Adipocyte (in vitro differentiated cells): ENCODE data around the gene LFNG.
A peak's percentile ranks its signal among the peaks of the same experiment; 100 is the strongest.

Experiments used
- DNase-seq: peaks from one replicate; pipeline ENCODE4 v3.0.0-alpha.2; 2015; ENCODE audit warnings: low read depth
- H3K27me3 ChIP-seq: replicated peaks from 2 replicates; pipeline ENCODE4 v1.7.0; 2013; ENCODE audit warnings: mild to moderate bottlenecking, low read length, moderate library complexity; ENCODE audit not compliant: control insufficient read depth, insufficient read depth
- H3K36me3 ChIP-seq: 2 replicates; pipeline ENCODE4 v1.7.0; 2013; ENCODE audit warnings: low read length, mild to moderate bottlenecking, moderate library complexity; ENCODE audit not compliant: control insufficient read depth, insufficient read depth, severe bottlenecking
- H3K4me1 ChIP-seq: 2 replicates; pipeline ENCODE4 v1.7.0; 2013; ENCODE audit warnings: mild to moderate bottlenecking, low read length, moderate library complexity; ENCODE audit not compliant: control insufficient read depth, insufficient read depth
- H3K4me3 ChIP-seq: 2 replicates; pipeline ENCODE4 v1.7.0; 2013; ENCODE audit warnings: mild to moderate bottlenecking, low read length, moderate library complexity
- H3K9ac ChIP-seq: 2 replicates; pipeline ENCODE4 v1.7.0; 2013; ENCODE audit warnings: mild to moderate bottlenecking, low read length, moderate library complexity
- H3K9me3 ChIP-seq: 2 replicates; pipeline ENCODE4 v1.7.0; 2013; ENCODE audit warnings: mild to moderate bottlenecking, low read length, moderate library complexity; ENCODE audit not compliant: control insufficient read depth

LFNG gene

DNA sequence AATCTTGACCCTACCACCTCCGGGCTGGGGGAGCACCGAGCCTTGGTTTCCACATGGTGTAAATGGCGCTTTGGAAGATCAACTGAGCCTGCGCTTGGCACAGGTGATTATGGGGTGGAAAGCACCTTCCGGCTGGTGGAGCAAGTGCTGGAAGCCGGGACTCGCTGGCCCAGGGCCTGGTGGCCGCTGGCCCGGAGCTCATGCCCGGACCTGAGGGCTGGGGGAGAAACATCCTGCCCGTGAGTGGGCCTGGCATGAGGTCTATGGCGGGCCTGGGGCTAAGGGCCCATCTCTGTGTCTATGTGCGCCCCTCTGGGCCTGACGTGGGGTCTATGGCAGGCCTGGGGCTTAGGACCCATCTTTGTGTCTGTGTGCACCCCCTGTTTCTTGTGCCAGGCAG, 14.2 kb upstream of the LFNG start:
- Histone ChIP-seq H3K4me3 (no peak overlapping the region), H3K9ac (no peak overlapping the region), H3K27me3 (no peaks in the 10 kb centered on the region), H3K4me1 (peaks cover 21% of the 10 kb centered on the region), H3K36me3 (no peaks in the 10 kb centered on the region), H3K9me3 (no peaks in the 10 kb centered on the region)
- DNase-seq: no peak

DNA sequence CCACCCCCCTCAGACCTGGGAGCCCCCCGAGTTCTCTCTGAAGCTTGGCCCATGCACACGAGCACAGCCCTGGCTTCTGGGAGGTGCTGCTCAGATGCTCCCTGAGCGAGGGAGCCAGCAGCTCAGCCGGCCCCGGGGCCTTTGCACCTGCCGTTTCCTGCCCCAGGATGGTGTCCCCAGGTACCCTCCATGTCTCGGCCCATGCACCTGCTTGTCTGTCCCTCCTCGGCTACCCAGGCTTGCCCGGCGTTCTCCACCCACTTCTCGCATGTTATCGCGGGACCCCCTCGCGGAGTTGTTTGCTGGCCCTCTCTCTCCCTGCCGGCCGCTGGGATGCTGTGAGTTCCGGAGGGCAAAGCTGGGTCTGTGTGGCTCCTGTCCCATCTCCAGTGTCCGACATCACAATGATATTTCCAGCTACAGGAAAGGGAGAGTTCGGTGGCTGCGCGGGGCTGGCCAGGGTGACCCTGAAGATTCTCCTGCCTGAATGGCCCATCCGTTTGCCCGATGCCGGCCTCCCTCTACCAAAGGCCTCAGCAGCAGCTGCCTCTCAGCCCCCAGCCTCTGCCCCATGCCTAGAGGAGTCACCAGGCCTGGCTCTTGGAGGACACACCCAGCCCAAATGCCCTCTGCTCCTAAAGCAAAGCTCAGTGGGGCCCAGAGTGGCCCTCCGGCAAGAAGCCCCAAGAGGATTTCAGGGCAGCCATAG, 12.2 kb upstream of the LFNG start:
- no peak overlapping the region for H3K9ac ChIP-seq
- no peaks in the 10 kb centered on the region for H3K9me3 ChIP-seq
- H3K4me1 ChIP-seq: peaks cover 21% of the 10 kb centered on the region
- H3K4me3 ChIP-seq: no peak overlapping the region
- no peaks in the 10 kb centered on the region for H3K36me3 ChIP-seq
- DNase-seq: no peak
- H3K27me3 ChIP-seq: no peaks in the 10 kb centered on the region

DNA sequence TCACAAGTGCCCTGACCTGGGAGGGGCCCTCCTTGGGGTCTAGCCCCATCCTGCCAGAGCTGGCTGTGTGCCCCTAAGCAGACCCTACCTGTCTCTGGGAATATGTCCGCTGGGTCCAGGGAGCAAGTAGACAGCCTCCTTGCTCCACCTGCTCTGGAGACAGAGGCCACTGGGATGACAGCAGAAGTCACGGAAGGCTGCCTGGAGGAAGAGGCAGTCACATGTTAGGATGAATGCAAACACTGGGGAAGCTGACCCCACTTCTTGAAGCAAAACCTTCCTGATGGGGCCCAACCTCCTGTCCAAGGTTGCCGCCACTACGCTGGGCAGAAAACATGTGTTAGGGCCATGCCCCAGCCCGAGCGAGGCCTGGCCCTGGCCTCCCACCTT, 11.7 kb upstream of the LFNG start:
- DNase-seq: no peak
- Histone ChIP-seq H3K9ac (no peak overlapping the region), H3K4me3 (no peak overlapping the region), H3K36me3 (no peaks in the 10 kb centered on the region), H3K4me1 (peaks cover 21% of the 10 kb centered on the region), H3K9me3 (no peaks in the 10 kb centered on the region), H3K27me3 (no peaks in the 10 kb centered on the region)

- no peaks in the 10 kb centered on the region for H3K36me3 ChIP-seq
- H3K27me3 ChIP-seq: no peaks in the 10 kb centered on the region
- no peaks in the 10 kb centered on the region for H3K9me3 ChIP-seq
- peak; percentile 65 for DNase-seq
- H3K9ac ChIP-seq: no peak overlapping the region
- H3K4me3 ChIP-seq: peak overlapping the region; percentile 19
- peaks cover 17% of the 10 kb centered on the region for H3K4me1 ChIP-seq
Measured at GRCh38 chr7:2508327-2509215, 11.0 kb upstream of the LFNG start.

- Histone ChIP-seq H3K4me1 (peaks cover 14% of the 10 kb centered on the region), H3K9me3 (no peaks in the 10 kb centered on the region), H3K36me3 (no peaks in the 10 kb centered on the region), H3K4me3 (no peak overlapping the region), H3K9ac (no peak overlapping the region), H3K27me3 (peaks cover 3% of the 10 kb centered on the region)
- no peak for DNase-seq
Measured at GRCh38 chr7:2509298-2509906, 10.2 kb upstream of the LFNG start.

- no peaks in the 10 kb centered on the region for H3K36me3 ChIP-seq
- H3K9me3 ChIP-seq: no peaks in the 10 kb centered on the region
- H3K4me1 ChIP-seq: peaks cover 14% of the 10 kb centered on the region
- no peak overlapping the region for H3K9ac ChIP-seq
- no peak for DNase-seq
- no peak overlapping the region for H3K4me3 ChIP-seq
- peaks cover 4% of the 10 kb centered on the region for H3K27me3 ChIP-seq
Measured at GRCh38 chr7:2510130-2510776, 9.3 kb upstream of the LFNG start.

GRCh38 chr7:2510909-2511768, 8.4 kb upstream of the LFNG start:
- Histone ChIP-seq H3K27me3 (peaks cover 4% of the 10 kb centered on the region), H3K36me3 (no peaks in the 10 kb centered on the region), H3K4me3 (no peak overlapping the region), H3K9me3 (no peaks in the 10 kb centered on the region), H3K9ac (no peak overlapping the region), H3K4me1 (peaks cover 15% of the 10 kb centered on the region)
- DNase-seq: no peak

GRCh38 chr7:2511769-2512168, 7.8 kb upstream of the LFNG start:
- Histone ChIP-seq H3K9ac (no peak overlapping the region), H3K4me1 (peaks cover 21% of the 10 kb centered on the region), H3K36me3 (no peaks in the 10 kb centered on the region), H3K27me3 (peaks cover 4% of the 10 kb centered on the region), H3K4me3 (no peak overlapping the region), H3K9me3 (no peaks in the 10 kb centered on the region)
- DNase-seq: no peak

GRCh38 chr7:2512179-2512661, 7.4 kb upstream of the LFNG start:
- peaks cover 26% of the 10 kb centered on the region for H3K4me1 ChIP-seq
- no peak overlapping the region for H3K4me3 ChIP-seq
- H3K27me3 ChIP-seq: peaks cover 4% of the 10 kb centered on the region
- H3K9me3 ChIP-seq: no peaks in the 10 kb centered on the region
- H3K36me3 ChIP-seq: no peaks in the 10 kb centered on the region
- no peak overlapping the region for H3K9ac ChIP-seq
- no peak for DNase-seq

GRCh38 chr7:2512713-2513112, 6.9 kb upstream of the LFNG start:
- Histone ChIP-seq H3K4me3 (no peak overlapping the region), H3K27me3 (peaks cover 4% of the 10 kb centered on the region), H3K4me1 (peaks cover 29% of the 10 kb centered on the region), H3K9ac (no peak overlapping the region), H3K9me3 (no peaks in the 10 kb centered on the region), H3K36me3 (no peaks in the 10 kb centered on the region)
- DNase-seq: no peak
